HG02840 (cell line): ENCODE data around the gene SERPINE3.

ENCODE experiments used
- ATAC-seq: cut with Tn5 transposase; IDR thresholded peaks from one replicate; pipeline ENCODE4 v1.9.1; 2021; ENCODE audit warnings: mild to moderate bottlenecking, moderate library complexity, moderate number of reproducible peaks; ENCODE audit not compliant: unreplicated experiment, low FRiP score

SERPINE3 gene

DNA sequence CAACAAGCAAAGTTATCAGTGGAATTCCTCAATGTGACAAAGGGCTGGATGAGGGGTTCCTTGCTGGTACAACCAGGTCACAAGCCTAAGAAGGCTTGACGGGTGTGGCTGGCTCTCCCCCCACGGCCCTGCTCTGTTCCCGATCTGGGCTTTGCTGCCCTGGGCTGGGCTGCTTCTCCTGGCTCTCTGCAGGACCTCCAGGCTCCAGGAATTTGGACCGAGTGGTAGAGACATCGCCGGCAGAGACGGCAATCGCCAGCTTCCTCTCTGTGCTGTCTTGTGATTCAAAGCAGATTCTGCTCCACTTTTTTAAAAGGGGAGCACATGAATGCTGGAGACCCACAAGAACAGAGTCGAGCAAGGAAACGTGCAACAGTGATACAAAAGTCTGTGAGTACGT is at the start of gene SERPINE3:
SERPINE3 (plus strand) TSS at position 338 of the 400 bp plus-strand sequence. CDS start 1,401 bp downstream, outside the sequence.
- no peak for ATAC-seq

DNA sequence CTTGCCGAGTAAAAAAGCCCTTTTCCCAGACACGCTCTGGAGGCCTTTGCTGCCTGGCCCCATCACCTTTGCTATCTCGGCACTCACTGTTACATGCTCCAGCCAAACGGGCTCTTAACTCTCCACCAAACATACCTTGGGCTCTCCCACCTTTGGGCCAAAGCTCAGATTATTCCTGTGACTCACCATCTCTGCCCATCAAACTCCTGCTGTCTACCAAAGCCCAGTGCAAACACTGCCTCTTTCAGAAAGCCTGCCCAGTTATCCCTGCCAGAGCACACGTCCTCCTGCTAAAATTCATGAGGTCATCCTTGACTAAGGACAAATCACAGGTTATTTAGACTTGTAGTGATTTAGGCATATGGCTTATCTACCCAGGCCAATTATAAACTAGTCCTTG is 48.1 kb upstream of the SERPINE3 start:
- no peak for ATAC-seq

GRCh38 chr13:51292000-51292565 is 47.4 kb upstream of the SERPINE3 start:
- ATAC-seq, result no peak

DNA sequence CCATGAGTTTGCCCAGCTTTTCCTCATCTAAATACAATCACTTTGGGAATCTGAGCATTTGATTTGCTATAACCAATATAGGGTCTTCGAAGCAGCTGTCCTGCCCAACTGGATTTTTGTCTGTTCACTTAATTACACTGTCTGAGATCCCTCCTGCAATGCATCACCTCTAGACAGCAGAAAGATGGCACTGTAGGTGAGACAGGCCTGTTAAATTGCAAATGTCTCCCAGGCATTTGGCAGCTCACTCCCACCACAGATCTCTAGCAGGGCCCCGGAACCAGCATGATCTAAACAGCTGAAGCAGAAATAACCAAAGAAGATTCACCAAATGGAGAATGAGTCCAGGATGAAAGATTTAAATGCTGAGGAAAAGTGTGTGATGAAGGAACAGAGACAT is 41.9 kb upstream of the SERPINE3 start:
- no peak for ATAC-seq

GRCh38 chr13:51298812-51299211 is 40.7 kb upstream of the SERPINE3 start:
- ATAC-seq, result no peak

DNA sequence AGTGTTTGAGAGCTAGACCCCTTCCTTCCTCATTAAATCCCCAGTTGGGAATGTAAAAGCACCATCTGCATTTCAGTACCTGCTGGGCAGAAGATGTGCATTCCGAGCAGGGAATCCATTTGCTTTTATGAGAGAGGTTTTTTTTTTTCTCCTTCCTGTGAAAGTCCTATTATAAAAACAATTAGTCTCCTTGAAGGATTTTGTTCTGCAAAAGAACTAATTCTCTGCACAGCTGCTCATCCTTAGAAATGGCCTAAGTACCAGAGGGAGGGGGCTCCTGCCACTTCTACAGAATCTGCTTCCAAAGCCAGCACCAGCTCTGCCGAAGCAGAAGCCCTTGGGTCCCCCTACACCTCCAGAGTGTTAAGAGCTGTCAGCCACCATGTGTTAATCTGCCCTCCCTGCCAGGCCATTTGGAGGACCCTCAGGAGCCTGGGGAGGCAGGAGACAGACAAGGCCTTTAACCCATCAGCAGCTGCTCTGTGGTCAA is 36.4 kb upstream of the SERPINE3 start:
- ATAC-seq, result no peak

- ATAC-seq, result no peak
Observed at GRCh38 chr13:51303882-51304281, 35.6 kb upstream of the SERPINE3 start.

DNA sequence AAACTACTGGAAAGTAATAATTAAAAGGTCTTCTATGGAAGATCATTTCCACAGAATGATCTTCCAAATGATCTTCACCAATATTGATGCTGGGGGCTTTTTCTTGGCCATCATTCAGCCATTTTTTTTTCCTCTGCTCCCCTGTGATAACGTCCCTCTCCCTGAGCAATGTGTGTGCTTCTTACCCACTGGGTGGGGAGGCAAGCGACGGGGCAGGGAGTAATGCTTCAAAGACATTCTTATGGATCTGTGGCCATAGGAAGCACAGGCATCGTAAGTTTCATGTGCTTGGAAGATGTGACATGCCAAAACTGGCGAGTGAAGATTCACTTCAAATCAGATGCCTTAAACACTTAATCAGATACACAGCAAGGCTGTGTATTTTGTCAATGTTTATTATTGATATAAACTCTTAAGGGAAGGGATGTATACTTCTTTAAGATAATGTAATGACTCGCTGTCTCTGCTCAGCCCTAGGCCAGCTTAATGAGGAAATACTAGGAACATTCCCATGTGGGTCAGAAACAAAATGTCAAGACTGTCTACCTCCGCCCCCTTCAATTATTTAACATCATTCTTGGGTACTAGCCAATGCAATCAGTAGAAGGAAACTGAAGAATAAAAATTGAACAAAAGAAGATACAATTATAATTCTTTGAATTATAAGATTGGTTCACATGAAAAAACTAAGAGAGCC is 34.1 kb upstream of the SERPINE3 start:
- no peak for ATAC-seq

- ATAC-seq, result no peak
Observed at GRCh38 chr13:51308781-51309180, 30.7 kb upstream of the SERPINE3 start.

DNA sequence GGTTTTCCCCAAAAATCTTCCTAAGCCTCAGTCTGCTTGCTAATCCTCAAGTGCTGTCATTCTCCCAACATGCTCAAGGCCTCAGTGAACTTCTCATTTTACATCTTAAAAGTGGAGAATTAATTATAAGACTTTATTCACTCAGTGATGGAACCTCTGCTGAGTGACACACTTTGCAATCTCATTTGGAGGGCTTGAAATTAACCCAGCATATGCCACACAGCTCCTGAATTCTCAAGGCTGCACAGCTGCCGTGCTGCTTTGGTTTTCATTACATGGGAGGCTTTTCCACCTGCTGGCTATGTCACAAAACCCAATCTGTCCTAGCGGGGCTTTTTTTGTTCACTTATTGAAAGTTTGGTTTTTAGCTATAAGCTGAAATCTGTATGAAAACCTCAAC is 28.3 kb upstream of the SERPINE3 start:
- ATAC-seq, result no peak

GRCh38 chr13:51311957-51312520 is 27.5 kb upstream of the SERPINE3 start:
- no peak for ATAC-seq

GRCh38 chr13:51313619-51314018 is 25.9 kb upstream of the SERPINE3 start:
- ATAC-seq, result no peak

GRCh38 chr13:51317262-51317661 is 22.2 kb upstream of the SERPINE3 start:
- no peak for ATAC-seq

DNA sequence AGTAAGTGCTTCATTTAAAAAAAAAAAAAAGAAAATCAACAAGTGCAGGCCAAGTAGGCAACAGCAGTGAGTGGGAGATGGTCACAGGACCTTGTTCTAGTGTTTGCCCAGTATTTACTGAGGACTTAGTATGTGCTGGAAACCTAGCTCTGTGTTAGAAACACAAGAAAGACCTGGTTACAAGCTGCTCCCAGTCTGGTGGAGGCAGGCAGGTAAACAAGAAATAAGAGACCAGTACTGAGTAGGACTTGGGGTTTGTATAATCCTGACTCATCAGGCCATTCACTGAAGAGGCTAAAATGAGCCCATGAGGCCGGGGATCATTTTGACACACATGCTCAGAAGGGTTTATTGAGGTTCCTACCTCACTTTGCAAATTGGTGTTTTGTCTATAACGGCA is 21.5 kb upstream of the SERPINE3 start:
- ATAC-seq, result no peak

DNA sequence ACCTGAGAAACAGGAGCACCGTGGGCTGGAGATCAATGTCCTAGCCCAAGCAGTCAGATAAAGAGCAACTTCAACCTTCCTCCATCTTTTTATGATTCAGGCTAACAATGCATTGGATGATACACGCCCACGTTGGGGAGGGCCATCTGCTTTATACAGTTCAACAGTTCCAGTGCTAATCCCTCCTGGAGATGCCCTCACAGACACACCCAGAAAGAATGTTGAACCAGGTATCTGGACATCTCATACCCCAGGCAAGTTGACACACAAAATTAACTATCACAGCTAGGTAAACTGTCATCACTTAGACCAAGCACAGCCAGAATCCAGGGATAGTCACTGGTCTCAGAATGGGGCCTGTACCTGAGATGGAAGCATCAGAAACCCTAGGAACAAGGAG is 20.6 kb upstream of the SERPINE3 start:
- no peak for ATAC-seq

- no peak for ATAC-seq
Observed at GRCh38 chr13:51321836-51322235, 17.7 kb upstream of the SERPINE3 start.

DNA sequence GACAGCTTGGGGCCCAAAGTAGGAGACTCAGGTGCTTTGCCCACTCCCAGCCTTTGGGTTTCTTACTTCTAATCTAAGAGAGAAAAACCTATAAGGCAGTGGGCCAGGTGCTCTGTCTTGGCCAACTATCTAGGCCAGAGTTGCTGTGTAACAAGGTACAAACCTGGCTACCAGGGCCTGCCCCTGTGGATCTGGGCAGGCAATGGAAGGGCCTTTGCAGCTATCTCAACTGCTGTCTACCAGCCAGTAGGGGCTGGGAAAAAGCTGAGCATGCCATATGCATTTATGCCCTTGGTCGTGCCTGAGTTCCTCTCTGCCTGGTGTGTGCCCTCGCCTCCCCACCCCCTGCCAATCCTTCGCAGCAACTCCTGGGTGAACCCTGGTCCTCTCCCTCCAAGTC is 16.7 kb upstream of the SERPINE3 start:
- ATAC-seq, result no peak

GRCh38 chr13:51323824-51324511 is 15.5 kb upstream of the SERPINE3 start:
- no peak for ATAC-seq

DNA sequence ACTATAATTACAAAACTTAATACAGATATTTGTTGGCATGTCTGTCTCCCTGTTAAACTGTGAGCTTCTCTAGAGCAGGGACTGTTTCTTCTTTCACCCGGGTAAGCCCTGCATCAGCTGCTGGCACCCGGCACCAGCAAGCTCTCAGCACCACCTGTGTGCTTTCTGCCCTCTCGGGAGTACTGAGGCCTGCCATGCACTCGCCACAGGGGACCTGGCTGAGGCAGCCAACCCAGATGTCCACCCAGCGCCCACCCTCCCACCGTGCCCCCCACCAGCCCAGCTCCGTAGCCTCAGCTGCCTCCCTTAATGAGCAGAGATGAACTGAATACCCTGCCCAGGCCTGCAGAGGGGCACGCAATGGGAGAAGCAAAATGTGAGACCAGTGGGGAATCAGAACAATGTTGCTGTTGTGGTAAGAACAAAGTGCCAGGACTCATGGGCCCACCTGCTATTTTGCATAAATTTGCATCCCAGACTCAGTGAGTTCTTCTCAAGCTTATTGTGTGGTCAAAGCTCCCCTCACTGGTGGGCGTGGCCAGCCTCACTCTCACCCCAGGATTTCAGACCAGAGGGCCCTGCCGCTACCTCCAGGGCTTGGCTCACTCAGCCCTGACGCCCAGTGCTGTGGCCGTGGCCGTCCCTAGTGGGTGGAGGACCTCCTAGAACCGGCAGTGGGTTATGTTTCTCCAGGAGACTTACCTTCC is 14.6 kb upstream of the SERPINE3 start:
- no peak for ATAC-seq

DNA sequence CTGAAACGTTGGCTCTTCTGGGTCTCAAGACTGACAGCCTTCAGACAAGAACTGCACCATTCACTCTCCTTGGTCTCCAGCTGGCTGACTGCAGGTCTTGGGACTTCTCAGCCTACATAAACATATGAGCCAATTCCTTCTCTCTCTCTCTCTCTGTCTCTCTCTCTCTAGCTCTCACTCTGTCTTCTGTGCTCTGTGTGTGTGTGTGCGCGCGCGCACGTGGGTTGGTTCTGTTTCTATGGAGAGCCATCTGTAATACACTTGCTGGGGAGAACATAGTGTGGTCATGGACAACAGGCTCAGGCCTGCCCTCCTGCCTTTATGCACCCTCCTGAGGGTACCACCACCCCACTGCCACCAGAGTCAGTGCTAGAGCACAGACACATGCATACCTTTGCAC is 13.7 kb upstream of the SERPINE3 start:
- no peak for ATAC-seq

DNA sequence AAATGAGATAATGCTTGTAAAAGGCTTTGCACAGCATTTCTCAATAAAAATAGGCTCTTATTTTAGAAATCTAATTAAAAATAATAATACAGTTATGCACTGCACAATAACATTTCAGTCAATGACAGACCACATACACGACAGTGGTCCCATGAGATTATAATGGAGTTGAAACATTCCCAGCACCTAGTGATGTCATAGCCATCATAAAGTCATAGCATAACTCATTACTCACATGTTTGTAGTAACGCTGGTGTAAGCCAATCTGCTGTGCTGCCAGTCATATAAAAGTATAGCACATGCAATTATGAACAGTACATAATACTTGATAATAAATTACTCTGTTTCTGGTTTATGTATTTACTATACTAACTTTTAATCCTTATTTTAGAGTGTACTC is 12.7 kb upstream of the SERPINE3 start:
- no peak for ATAC-seq
